Subcutaneous adipose tissue (tissue), 4 donors: ENCODE data around the gene ARMS2. TPM values are rescaled to one million over a fixed set of nuclear protein-coding genes. Genes with fewer than 3 reads are reported as not detected.

Experiments used
- total RNA-seq, 4 donors: library from RNA; depleted of rRNA; stranded (reverse); fragments of >200 nt; gene quantifications; one replicate each; pipeline ENCODE4 v1.1.0, GENCODE V29; 2016
- TF ChIP-seq, protein P1 (sequence below): fragments of 450-650 bp; IDR thresholded peaks from one replicate; pipeline ENCODE4 v1.5.1; 2016; ENCODE audit warnings: low read depth, mild to moderate bottlenecking, control low read depth, antibody characterized with exemption, moderate library complexity

Gene ARMS2
- total RNA-seq, 4 donors from 2014 or later = not detected

DNA sequence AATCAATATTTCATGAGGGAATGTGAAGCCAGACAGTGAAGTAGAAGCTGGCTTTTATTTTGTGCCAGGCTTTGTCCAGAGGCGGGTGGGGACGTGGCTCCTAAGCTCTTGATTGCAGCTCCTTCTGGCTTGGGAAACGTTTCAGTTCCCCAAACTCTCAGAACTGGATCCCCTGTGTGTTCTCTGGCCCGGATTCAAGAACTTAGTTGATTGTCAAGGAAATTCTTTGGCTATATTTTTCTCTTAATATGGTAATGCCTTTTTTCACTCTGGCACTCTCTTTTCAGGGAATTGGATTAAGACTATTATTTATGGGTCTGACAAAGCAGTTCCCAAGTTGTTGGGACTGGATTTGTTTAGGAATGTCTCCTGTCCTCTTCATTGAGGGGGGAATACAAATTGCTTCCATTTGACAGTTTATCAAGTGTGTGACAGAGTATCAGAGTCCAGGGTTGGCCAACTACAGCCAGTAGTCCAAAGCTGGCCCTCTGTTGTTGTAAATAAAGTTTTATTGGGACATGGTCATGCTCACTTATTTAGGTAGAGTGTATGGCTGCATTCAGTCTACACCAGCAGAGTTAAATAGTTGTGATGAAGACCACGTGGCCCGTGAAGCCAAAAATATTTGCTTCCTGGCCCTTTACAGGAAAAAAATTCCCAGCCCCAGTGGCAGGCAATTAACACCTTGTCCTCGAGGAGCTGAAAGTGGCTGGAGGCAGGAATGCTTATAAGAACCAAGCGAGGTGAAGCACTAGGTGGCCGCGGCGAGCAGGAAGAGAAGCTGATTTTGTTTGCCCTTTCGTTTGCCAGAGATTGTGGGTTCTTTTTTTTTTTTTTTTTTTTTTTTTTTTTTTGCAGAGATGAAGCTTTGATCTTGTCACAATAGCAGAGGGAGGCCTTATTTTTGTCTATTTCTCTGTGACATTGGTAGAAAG lies 41.2 kb downstream of the ARMS2 start:
- TF ChIP-seq, protein P1, sequence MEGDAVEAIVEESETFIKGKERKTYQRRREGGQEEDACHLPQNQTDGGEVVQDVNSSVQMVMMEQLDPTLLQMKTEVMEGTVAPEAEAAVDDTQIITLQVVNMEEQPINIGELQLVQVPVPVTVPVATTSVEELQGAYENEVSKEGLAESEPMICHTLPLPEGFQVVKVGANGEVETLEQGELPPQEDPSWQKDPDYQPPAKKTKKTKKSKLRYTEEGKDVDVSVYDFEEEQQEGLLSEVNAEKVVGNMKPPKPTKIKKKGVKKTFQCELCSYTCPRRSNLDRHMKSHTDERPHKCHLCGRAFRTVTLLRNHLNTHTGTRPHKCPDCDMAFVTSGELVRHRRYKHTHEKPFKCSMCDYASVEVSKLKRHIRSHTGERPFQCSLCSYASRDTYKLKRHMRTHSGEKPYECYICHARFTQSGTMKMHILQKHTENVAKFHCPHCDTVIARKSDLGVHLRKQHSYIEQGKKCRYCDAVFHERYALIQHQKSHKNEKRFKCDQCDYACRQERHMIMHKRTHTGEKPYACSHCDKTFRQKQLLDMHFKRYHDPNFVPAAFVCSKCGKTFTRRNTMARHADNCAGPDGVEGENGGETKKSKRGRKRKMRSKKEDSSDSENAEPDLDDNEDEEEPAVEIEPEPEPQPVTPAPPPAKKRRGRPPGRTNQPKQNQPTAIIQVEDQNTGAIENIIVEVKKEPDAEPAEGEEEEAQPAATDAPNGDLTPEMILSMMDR = no peak

DNA sequence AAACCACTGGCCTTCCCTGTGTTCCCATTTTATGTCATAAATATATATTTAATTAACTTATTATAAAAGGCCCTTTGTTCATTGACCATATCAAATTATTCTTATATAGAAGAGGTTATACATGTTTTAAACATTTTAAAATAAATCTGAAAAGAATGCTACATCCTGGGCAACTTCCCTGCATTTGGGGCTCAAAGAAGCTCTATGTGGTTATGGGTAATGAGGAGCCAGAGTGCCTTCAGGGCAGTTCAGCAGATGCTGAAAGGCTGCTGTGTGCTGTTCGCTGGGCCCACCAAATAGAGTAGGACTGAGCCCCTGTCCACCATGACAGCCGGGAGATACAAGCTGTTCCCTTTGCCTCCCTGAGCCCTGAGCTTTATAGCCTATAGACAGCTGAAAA lies 42.8 kb downstream of the ARMS2 start:
- TF ChIP-seq, protein P1 = no peak

DNA sequence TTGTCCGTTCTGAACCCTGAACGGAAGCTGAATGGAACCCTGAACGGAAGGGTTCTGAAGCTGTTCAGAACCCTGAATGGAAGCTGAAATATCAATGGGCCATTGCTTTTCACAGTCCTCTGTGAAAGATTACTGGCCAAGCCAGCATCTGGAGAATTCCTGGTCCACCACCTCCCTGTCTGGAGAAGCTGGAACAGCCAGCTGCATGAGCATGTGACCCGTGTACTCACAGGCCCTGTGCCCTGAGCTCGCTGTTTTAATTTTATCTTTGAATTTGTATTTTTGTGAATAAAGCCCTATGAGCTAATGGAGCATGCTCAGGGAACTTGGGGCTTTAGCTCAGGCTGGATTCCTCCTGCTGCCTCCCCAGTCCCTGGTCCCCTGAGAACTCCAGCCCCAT lies 44.1 kb downstream of the ARMS2 start:
- TF ChIP-seq, protein P1 = no peak

DNA sequence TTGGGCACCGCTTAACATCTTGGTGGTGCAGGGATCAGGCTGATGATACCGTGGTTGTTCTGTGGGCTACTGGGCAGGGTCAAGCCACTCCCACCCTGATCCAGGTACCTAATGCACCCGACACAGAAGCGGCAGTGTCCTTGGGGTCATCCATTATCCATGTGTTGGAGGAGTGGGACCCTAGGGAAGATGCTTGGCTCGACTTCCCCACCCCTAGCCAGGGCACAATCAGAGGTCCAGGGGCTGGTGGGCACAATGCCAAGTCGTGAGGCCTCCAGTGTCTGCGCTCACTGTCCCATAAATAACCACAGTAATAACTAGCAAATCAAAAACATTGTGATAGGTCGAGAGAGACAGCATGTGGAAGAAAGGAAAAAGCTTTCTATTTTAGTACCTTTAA lies 44.6 kb downstream of the ARMS2 start:
- TF ChIP-seq, protein P1 = no peak

DNA sequence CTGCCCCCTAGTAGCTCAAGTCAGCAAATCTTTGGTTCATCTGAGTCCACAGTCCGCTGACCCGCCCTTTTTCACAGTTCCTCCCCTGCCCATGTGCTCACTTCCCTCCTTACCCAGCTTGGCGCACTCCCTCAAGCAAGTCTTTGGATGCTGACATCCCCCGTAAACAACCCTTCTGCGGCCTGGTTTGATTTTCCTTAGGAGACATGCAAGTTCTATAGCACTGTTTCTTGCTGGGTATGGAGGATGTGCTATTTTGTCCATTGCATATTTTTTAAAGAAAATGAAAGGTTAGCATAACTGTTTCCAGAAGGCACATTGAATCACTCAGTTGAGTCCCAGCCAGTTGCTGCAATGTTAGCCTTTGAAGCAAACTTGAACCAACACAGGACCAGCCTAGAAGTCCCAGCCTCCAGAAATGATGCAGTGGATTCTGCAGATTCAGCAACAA lies 45.1 kb downstream of the ARMS2 start:
- TF ChIP-seq, protein P1 = no peak

DNA sequence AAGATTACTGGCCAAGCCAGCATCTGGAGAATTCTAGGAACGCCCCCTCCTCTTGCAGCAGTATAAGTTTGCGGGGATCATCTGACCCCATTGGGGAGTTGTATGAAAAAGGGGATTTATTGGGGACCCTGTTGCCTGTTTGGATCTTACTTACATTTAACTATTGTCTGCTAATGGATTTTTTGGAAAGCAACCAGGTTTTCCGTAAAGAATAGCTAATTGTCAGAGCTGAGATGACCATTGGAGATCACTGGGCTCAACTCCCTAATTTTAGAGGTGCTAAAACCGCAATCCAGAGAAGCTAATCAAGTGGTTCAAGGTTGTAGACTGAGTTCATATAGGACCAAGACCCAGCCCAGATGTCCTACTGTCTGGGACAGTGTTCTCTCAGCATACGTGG lies 45.7 kb downstream of the ARMS2 start:
- TF ChIP-seq, protein P1 = no peak

DNA sequence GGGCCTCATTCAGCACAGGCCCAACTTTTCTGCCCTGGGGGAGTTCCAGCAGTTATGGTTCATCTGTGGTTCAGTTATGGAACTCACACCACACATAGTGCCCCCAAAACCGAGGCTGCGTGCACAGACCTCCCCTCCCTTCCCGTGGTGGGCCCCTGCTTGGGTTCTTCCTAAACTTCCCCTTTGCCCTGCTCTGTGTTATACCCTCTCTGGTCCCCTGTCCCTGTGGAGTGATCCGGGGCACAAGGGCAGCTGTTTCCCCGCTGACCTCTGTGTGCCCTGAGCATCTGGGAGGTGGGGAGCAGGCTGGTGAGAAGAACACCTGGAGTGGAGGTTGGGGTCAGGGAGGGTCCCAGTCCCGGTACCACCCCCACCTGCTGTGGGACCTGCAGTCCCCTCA lies 46.3 kb downstream of the ARMS2 start:
- TF ChIP-seq, protein P1 = no peak
